H1 (cell line): ENCODE measurements around the gene PIP5K1C.

ENCODE experiments used
- FOSL1 ChIP-seq: IDR thresholded peaks from 2 replicates; pipeline ENCODE4 v1.6.1; 2011; ENCODE audit warnings: mild to moderate bottlenecking, low read depth, low read length, moderate library complexity; ENCODE audit not compliant: insufficient read depth
- SRF ChIP-seq: IDR thresholded peaks from 2 replicates; pipeline ENCODE4 v1.6.1; 2011; ENCODE audit warnings: mild to moderate bottlenecking, low read depth, low read length, moderate library complexity

DNA sequence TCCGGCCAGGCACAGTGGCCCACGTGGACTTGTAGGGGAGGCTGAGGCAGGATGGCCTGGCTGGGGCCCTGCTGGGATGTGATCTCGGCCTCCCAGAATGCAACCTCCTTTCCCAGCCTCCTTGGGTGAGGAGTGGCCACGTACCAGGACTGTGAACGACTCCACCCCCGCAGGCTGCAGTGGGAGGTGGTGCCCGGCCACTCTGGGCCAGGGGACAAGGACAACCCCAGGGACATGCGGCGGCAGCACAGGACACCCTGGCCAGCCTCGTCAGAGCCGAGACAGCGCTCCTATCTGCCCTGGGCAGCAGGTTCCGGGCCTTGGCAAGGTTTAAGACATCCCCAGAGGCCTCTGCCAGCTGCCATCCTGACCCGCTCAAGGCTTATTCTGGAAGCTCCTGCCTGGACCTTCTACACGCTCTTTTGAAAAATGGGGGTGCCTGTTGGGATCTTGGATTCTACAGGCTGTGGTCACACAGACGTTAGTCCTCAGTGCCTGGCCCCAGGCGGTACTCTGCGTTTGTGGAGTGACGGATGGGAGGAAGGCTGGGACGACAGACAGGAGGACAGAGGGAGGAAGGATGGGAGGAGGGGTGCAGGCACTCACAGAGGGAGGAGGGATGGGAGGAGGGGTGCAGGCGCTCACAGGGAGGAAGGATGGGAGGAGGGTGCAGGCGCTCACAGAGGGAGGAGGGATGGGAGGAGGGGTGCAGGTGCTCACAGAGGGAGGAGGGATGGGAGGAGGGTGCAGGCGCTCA lies 53.8 kb downstream of the PIP5K1C start:
- TF ChIP-seq FOSL1 (no peak), SRF (no peak)
